Endothelial cell of umbilical vein (primary cell): Measurements from ENCODE around the gene RAC2. TPM values are rescaled to one million over a fixed set of nuclear protein-coding genes. Genes with fewer than 3 reads are reported as not detected.

Source experiments
- BruUV-seq: library from RNA; stranded (reverse); fragments of 400-500 nt; replicated peaks from 2 replicates; lab custom pipeline; 2021; lab: Mats Ljungman, UMichigan
- CTCF ChIA-PET: fragments of 300-600, 350-600 bp; sonication (Branson Sonifier 250); formaldehyde crosslinking; loops from one replicate; lab custom pipeline; 2021; ENCODE audit warnings: antibody characterized with exemption, inconsistent platforms; lab: Charles Lee
- POLR2A ChIA-PET: fragments of 300-600, 350-600 bp; sonication (Branson Sonifier 250); formaldehyde crosslinking; loops from one replicate; lab custom pipeline; 2021; ENCODE audit warnings: antibody characterized with exemption, inconsistent platforms; lab: Charles Lee
- DNase-seq: peaks from one replicate; pipeline ENCODE4 v3.0.0-alpha.2; 2011; ENCODE audit warnings: low read depth, low spot score
- FAIRE-seq: peaks from 2 replicates; lab custom pipeline; 2011; peaks lifted over from hg19 to GRCh38; lab: Jason Lieb, UNC
- H2AFZ ChIP-seq: 2 replicates; pipeline ENCODE4 v1.6.0; 2012; ENCODE audit warnings: low read depth, low read length, control low read depth, inconsistent platforms
- H3K27ac ChIP-seq: 2 replicates; pipeline ENCODE4 v1.5.1; 2011; ENCODE audit warnings: low read depth, mild to moderate bottlenecking, control low read depth, low read length, moderate library complexity; ENCODE audit not compliant: insufficient read depth
- H3K27me3 ChIP-seq, 2 experiments: 2 replicates each; pipeline versions ENCODE4 v1.6.0 to v1.6.1; 2011; ENCODE audit warnings: low read length in 2 of 2, mixed read lengths in 1 of 2; ENCODE audit not compliant: control insufficient read depth in 2 of 2, insufficient read depth in 2 of 2
- H3K36me3 ChIP-seq, 2 experiments: 2 replicates in 1 of 2; 3 replicates in 1 of 2; pipeline ENCODE4 v1.5.1; 2011; ENCODE audit warnings: low read length in 2 of 2, mild to moderate bottlenecking in 1 of 2, moderate library complexity in 1 of 2; ENCODE audit not compliant: control insufficient read depth in 2 of 2, insufficient read depth in 2 of 2; ENCODE audit errors: extremely low read depth in 1 of 2
- H3K4me1 ChIP-seq: 3 replicates; pipeline ENCODE4 v1.5.1; 2011; ENCODE audit warnings: mild to moderate bottlenecking, low read length; ENCODE audit not compliant: control insufficient read depth, insufficient read depth; ENCODE audit errors: extremely low read depth
- H3K4me2 ChIP-seq: 2 replicates; pipeline ENCODE4 v1.6.1; 2011; ENCODE audit warnings: low read length, control low read depth, mixed read lengths; ENCODE audit not compliant: insufficient read depth
- H3K4me3 ChIP-seq, 3 experiments: fragments of 200-600 bp in 1 of 3; sonication (generic), shearing (Covaris generic) in 1 of 3; replicated peaks in 1 of 3; 2 replicates each; pipeline ENCODE4 v1.5.1; 2011 to 2016; ENCODE audit warnings: control low read depth in 3 of 3, low read length in 3 of 3, mild to moderate bottlenecking in 2 of 3, inconsistent platforms in 1 of 3, low read depth in 1 of 3, moderate library complexity in 1 of 3; ENCODE audit not compliant: insufficient read depth in 1 of 3
- H3K79me2 ChIP-seq: 2 replicates; pipeline ENCODE4 v1.6.0; 2012; ENCODE audit warnings: low read length, inconsistent platforms; ENCODE audit not compliant: control insufficient read depth, insufficient read depth
- H3K9ac ChIP-seq: replicated peaks from 2 replicates; pipeline ENCODE3; 2011; ENCODE audit warnings: low read length, control low read depth; ENCODE audit not compliant: insufficient read depth; ENCODE audit errors: extremely low read depth
- H3K9me1 ChIP-seq: replicated peaks from 3 replicates; pipeline ENCODE4 v1.6.0; 2011; ENCODE audit warnings: mild to moderate bottlenecking, low read length; ENCODE audit not compliant: control insufficient read depth, insufficient read depth; ENCODE audit errors: extremely low read depth
- H3K9me3 ChIP-seq: replicated peaks from 2 replicates; pipeline ENCODE4 v1.5.1; 2012; ENCODE audit warnings: low read length, inconsistent platforms; ENCODE audit not compliant: control insufficient read depth, insufficient read depth
- H4K20me1 ChIP-seq: replicated peaks from 2 replicates; pipeline ENCODE3; 2011; ENCODE audit warnings: mild to moderate bottlenecking, low read length; ENCODE audit not compliant: control insufficient read depth, insufficient read depth; ENCODE audit errors: extremely low read depth
- CTCF ChIP-seq, 2 donors: IDR thresholded peaks; 1 replicate in 1 of 2; 2 replicates in 1 of 2; pipeline ENCODE4 v1.5.1; 2011; ENCODE audit warnings: low read length in 2 of 2, mild to moderate bottlenecking in 2 of 2, moderate library complexity in 2 of 2, control low read depth in 1 of 2, inconsistent platforms in 1 of 2, low read depth in 1 of 2; ENCODE audit not compliant: insufficient read depth in 1 of 2; ENCODE audit errors: extremely low read depth in 1 of 2
- EZH2 ChIP-seq: IDR thresholded peaks from 2 replicates; pipeline ENCODE4 v1.6.1; 2012; ENCODE audit warnings: borderline replicate concordance, low read depth, mild to moderate bottlenecking, moderate library complexity, low read length, inconsistent platforms; ENCODE audit not compliant: severe bottlenecking
- FOS ChIP-seq: IDR thresholded peaks from 2 replicates; pipeline ENCODE4 v1.6.1; 2011; ENCODE audit warnings: mild to moderate bottlenecking, low read length, moderate library complexity, borderline replicate concordance; ENCODE audit not compliant: insufficient read depth
- GATA2 ChIP-seq: IDR thresholded peaks from 2 replicates; pipeline ENCODE4 v1.7.0; 2011; ENCODE audit warnings: low read depth, mild to moderate bottlenecking, moderate library complexity, mixed read lengths, low read length; ENCODE audit not compliant: insufficient read length, insufficient read depth
- JUN ChIP-seq: IDR thresholded peaks from 2 replicates; pipeline ENCODE4 v1.6.1; 2011; ENCODE audit warnings: borderline replicate concordance, low read depth; ENCODE audit not compliant: insufficient read length, insufficient read depth
- MAX ChIP-seq: IDR thresholded peaks from 2 replicates; pipeline ENCODE4 v1.6.1; 2011; ENCODE audit not compliant: insufficient read depth, insufficient read length
- MYC ChIP-seq: IDR thresholded peaks from one replicate; pipeline ENCODE4 v1.6.1; 2011; ENCODE audit warnings: mild to moderate bottlenecking, low read depth, low read length
- POLR2A ChIP-seq: IDR thresholded peaks from 2 replicates; pipeline ENCODE4 v1.6.1; 2012; ENCODE audit warnings: low read depth, mild to moderate bottlenecking, control low read depth, low read length
- POLR2AphosphoS5 ChIP-seq: IDR thresholded peaks from 2 replicates; pipeline ENCODE4 v1.6.1; 2012; ENCODE audit warnings: low read depth, mild to moderate bottlenecking, control low read depth, low read length, moderate library complexity; ENCODE audit not compliant: insufficient read depth
- dilution Hi-C: fragments of 300-500 bp; cut with MboI; formaldehyde crosslinking; loops from one replicate; pipeline ENCODE4 v1.15.0; 2019; ENCODE audit warnings: low sequenced_read_pairs; ENCODE audit not compliant: extremely low pct_ligation_motif_present
- intact Hi-C: fragments of 100-400 bp; cut with micrococcal nuclease; formaldehyde crosslinking; loops from one replicate; pipeline ENCODE4 v1.10.0; 2022
- polyA plus RNA-seq, 4 experiments: library from polyadenylated mRNA; depleted of rRNA in 3 of 4; stranded (reverse) in 3 of 4; unstranded in 1 of 4; fragments of >200 nt; gene quantifications; 2 replicates each; pipeline versions ENCODE4 v1.2.1 to v1.2.3, GENCODE V29; 2011 to 2012; ENCODE audit warnings: missing spikeins in 1 of 4
- total RNA-seq: library from RNA; stranded (reverse); gene quantifications from 2 replicates; pipeline ENCODE4 v1.2.3, GENCODE V29; 2021

RAC2 gene
- total and polyA plus RNA-seq, 2 donors (not counting 3 experiments of a cell fraction or from before 2014, with no cell fraction given) = 122 to 181 TPM

GRCh38 chr22:37293172-37293571, 49.1 kb upstream of the RAC2 start:
- no peaks in the 10 kb centered on the region for H3K9me3 ChIP-seq
- H2AFZ ChIP-seq = no peak overlapping the region
- no peaks in the 10 kb centered on the region for H4K20me1 ChIP-seq
- H3K27me3 ChIP-seq = peaks cover 2 to 4% of the 10 kb centered on the region in 2 experiments
- CTCF ChIA-PET = no interaction called here
- no peaks in the 10 kb centered on the region for H3K79me2 ChIP-seq
- H3K36me3 ChIP-seq = no peaks in the 10 kb centered on the region
- H3K9me1 ChIP-seq = no peaks in the 10 kb centered on the region
- no peak overlapping the region for H3K4me2 ChIP-seq
- DNase-seq (no peak), FAIRE-seq (no peak)
- no peak overlapping the region for H3K27ac ChIP-seq
- POLR2A ChIA-PET = no interaction called here
- H3K4me1 ChIP-seq = no peaks in the 10 kb centered on the region
- intact Hi-C loops = no loop called here
- TF ChIP-seq POLR2AphosphoS5 (no peak), FOS (no peak), MAX (no peak), JUN (no peak), MYC (no peak), CTCF (IDR thresholded peaks at IDR 0.05; ENCODE audit: extremely low read depth in 1 of 2, insufficient read depth in 1 of 2, low read depth in 1 of 2, low read length in 2 of 2) (no peak), POLR2A (no peak), GATA2 (no peak), EZH2 (no peak)
- dilution Hi-C loops = no loop called here
- no peak overlapping the region for H3K4me3 ChIP-seq
- no peak overlapping the region for H3K9ac ChIP-seq
- BruUV-seq = no TSS peak
